ENCODE data around the gene SUMF1.

The SUMF1 gene

DNA sequence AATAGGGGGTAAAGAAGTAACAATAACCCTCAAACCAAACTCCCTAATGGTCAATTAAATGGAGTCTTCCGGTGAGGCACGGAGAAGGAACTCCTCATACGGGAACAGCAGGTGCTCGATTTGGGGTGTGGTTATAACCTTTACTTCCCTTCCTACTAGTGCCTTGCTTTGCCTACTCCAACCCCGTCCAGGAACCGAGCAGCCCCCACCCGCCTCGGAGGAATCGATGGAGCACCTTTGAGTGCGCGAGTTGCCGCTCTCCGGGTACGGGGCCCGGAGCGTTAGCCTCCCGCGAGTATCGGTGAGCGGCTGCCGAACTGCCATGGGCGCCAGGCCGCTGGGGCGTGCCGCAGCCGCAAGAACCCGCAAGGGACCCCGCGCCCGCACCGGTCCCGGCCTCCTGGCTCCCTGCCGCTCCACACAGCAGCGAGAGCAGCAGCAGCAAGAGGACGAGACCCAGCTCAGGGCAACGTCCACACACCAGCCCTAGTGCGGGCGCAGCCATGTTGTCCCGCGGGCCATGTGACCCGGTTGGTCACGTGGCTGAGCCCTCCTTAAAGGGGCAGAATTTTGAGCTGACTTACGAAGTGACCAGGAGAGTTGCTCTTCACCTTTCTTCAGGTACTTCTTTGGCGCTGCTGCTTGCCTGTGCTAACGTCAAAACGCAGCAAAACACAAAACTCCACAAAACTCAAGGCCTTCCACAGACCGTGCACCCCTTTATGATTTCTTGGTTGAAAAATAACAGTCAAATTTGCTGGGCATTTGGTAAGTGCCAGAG, at the start of gene SUMF1:
SUMF1 (minus strand) TSS at position 529 of the 781 bp plus-strand sequence; CDS start at position 505, 24 bp downstream.
- peak; percentile 5 for DNase-seq

DNA sequence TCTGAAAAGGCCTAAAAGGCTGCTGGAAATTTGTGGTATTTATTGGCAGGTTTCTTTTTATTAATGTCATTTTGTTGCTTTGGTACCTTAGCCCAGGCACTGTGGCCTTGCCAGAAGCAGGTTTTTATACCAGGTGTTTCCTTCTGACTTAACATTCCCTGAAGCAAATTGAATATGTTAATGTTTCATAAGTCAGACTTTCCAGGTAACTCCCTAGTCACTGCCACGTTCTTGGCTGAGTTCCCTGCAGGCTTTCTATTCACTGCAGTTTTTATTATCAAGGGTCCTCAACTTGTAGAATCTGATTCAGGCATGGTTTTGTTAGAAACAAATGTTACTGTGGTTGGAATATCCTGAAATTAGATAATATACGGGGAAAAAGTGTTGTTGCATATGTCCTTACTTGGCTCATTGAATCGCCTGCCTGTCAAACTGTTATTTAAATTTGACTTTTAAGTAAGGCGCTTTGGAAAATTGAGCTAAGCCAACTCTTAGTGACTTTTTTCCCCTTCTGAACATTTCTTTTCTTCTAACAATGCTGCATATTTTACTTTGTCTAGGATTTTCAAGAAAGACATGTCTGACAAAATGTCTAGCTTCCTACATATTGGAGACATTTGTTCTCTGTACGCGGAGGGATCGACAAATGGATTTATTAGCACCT, 49.0 kb upstream of the SUMF1 start:
- DNase-seq, result no peak

DNA sequence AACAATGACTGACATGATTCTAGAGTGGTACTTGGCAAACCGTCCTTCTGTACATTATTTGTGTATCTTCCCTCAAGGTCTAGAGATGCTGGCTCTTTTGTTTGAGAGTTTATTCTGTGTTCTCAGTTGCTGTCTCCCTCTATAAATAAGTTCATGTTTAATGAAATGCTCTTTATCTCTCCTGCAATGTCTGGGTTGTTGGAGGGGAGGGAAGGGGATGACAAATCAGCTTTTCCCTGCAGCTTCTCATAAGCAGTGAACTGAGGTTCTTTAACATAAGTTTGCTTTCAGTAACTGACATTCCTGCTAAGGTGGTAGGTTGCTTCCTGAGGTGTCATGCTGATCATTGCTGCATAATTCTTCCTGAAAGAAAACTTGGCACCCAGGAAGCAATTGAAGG, 47.8 kb upstream of the SUMF1 start:
- no peak for DNase-seq

DNA sequence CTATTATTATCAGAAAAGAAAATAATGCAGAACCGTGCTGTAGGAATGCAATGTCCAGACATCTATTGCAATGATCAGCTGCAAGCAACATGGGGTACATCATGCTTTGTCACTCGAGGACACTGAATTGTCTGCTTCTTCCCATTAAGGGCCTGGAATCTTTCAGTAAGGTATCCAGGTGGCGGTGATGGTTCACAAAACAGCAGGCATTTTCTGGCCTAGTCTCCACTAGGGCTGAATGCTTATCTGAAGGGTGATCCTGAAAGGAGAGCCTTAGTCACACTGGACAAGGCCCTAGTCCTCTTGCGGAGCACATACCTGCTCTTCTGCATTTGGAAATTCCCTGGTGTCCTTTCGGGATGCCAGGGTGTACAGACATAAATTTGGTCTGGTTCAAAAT, 47.3 kb upstream of the SUMF1 start:
- DNase-seq, result no peak

DNA sequence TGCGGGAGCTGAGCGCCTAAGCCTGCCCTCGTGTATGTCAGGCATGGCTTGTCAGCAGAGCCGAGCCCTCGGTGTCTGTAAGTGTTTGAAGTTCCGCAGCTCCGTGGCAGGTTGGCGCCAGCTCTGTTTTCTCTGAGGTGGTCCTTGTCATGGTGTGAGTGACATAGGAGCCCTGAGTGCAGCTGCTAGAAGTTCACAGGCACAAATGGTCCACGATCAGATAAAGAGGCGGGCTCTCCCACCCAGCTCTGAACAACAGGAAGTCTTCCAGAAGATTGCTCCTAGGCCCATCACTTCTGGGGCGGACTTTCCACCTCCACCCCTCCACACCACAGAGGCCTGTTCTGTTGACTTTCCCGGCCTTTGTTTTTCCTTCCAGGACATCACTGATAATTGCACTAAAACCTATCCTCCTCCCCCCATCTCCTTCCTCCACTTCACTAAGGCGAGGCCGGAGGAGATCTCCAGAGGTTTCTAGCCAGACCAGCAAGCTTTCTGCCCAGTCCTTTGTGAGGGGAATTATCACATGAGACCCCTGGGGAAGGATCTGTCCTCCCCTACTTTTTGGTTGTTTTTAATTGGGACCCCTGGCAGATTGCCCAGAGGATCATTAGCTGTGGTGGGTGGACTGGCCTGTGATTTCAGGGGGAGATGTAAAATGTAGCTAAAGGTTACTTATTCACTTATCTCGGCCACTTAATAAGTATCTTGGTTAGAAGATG, 46.0 kb upstream of the SUMF1 start:
- no peak for DNase-seq

DNA sequence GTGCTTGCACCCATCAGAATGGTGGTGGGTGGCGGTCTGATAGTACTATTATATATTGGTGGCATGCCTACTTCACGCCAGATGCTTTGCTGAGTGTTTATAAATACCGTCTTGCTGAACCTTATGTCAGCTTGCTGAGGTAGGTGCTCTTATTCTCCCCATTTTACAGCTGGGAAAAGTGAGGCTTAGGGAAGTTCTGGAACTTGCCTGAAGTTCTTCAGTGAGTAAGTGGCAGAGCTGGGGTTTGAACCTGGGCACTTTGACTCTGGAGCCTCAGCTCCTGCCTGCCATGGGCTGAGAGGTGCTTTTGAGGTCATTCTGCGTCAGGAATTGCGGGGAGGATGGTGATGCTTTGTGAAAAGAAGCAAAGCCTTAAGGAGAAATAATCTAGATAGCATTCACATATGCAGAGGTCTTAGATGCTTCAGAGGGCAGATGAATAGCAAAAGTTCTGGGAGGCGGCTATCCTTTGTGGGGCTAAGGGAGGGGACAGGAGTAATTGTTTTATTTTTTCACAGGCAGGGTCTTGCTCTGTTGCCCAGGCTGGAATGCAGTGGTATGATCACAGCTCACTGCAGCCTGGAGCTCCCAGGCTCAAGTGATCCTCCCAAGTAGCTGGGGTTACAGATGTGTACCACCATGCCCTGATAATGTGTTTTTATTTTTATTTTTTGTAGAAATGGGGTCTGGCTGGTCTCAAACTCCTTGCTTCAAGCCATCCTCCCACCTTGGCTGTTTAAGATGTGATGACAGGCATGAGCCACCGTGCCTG, 44.6 kb upstream of the SUMF1 start:
- DNase-seq, result no peak

DNA sequence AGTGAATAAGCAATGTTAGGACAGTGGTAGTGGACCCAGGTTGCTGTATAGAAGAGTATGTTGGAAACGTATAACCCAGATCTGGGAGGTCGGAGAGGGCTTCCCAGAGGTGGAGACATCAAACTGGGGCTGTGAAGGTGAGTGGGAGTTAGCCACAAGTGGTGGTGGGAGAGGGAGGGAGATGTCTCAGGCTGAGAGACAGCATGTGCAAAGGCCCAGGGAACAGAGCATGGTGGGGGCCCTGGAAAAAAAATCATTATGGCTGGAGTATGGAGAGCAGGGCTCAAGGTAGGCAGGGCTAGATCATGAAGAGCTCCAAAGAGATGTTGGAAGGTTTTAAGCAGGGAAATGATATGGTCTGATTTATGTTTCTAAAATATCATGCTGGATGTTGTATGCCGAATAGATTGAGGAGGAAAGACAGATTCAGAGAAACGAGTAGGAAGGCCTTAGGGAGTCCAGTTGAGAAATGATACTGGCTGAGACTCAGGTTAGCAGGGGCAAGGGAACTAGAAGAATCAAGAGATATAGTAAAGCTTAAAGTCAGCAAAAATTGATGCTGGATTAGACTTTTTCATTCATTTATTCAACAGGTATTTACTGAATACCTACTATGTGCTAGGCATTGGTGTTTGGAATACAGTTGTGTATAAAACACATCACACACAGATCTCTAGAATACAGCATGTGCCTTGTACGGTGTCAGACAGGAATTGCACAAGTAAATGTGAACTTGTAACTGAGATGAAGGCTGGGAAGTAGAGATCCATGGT, 43.1 kb upstream of the SUMF1 start:
- no peak for DNase-seq

DNA sequence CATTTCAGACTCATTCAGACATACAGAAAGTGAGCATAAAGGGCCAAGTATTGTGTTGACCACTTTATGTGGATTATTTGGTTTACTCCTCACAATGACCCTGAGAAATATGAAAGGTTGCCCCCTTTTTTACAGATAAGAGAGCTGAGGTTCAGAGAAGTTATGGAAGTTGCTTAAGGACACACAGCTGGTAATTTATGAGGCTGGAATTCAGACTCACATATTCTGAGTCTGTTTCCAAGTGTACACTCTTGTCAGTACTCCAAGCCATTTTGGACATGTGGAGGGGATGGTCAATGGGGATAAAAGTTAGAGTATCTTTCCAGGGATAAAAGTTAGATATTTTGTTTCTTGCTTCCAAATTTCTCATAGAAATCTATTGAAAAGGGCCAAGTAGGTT, 42.0 kb upstream of the SUMF1 start:
- no peak for DNase-seq

DNA sequence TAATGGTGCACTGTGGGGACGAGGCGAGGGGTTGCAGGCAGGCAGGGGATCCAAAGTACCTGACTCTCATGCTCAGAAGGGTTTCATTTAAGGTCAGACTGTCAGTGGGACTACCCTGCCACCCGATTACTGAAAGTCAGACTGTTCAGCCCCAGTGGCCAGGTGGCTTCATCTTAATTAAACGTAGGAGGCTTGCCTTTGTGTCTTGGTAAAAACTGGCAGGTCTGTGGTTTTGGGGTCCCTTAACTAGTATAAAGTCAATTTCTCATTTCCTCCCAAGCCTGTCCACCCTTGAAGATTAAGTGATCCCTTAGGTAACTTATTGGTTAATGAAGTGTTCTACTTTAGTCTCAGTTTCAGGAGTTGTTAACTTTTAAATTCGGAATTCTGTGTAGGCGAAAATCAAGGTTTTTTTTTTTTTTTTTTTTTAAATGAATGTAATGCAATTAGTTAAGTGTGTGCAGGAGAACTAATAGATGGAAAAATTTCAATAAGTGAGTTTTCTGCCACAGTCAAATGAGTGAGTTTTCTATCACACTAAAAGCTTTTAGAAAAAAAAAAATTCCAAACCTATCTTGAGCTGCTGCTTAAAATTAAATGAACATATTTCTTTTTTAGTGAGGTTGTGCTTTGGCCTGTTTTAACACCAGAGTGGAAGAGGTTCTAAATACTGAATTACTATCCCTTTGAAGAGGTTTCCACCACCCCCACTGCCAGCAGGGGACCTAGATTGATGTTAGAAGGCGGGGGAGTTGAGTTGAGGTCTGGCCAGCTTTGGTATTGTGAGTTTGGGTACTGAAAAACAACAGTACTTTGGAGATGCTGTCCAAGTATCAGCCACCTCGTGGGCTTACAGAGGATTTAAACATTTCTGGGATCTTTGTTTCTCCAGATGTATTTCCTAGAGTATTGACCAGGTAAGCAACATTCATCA, 41.2 kb upstream of the SUMF1 start:
- DNase-seq, result no peak

DNA sequence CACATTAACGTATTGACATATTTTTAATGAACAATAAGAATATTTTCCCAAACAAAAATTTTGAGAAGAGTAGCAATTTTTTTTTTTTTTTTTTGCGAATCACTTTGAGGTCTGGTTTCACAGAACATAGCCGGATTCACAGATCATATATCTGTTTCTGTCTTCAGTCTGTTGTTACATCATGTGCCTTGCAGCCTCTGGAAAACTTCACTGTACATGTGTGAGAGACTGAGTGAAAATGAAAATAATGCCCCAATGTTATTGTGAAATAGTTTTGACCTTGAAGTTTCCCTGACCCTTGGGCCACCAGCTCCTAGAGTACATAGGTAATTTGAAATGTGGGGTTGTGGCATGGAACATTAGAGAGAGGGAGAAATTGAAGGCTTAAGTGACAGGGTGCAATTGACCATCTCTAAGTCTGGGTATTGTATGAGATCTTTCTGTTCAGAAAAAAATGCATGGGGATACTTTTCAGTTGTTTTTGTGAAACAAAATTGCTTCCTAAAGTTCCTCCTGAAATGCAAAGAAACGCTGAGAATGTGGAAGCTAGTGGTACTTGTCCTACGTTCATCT, 40.0 kb upstream of the SUMF1 start:
- DNase-seq, result no peak

DNA sequence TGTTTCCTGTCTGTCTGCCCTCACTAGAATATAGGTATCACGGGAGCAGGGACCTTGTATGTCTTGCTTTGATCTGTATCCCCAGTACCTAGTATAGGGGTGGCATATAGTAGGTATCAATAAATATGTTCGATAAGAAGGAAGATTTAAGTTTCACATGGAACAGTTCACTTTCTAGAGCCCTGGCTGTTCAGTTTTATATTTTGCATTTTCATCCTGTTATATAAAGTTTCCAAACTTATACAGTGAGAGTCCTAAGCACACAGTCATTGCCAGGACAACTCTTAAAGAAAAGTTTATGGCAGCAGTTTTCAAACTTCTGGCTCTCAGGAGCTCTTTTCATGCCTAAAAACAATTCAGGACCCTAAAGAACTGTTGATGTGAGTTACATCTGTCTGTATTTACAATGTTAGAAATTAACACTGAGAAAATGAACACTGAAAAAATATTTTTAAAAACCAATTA, 39.5 kb upstream of the SUMF1 start:
- DNase-seq, result no peak

DNA sequence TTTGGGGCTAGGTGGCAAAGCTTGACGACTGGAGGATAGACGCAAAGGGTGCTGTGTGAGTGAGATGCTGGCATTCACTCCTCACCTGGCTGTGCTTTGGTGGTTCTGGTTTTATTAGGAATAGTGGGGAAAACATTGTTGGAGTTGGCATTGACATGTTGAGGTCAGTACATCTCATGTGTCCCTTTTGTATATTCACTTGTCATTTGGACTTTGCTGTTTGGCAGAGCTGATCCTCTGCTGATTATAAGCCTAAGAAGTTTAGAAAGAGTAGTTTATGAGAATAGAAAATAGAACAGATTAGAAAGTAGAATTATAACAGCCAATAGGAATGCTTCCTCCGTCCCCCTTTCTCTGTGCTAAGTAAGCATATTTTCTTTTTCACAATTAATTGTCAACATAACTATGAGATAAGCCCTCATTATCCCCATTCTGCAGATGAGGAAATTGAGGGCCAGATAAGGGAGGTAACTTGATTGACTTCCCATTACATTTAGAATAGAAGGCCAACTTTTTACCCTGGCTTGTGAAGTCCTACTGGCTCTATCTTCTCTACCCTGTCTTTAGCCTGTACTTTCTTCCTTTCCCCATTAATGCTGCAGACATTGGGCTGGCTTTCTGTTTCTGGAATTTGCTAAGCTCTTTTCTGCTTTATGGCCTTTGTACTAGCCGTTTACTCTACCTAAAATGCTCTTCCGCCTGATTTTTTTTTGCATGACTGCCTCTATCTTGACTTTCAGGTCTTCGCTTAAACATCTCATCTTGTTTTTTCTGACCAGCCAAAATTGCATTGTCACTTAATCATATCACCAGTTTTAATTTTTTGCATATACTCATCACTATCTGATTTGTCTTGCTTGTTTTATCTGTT, 38.9 kb upstream of the SUMF1 start:
- no peak for DNase-seq

DNA sequence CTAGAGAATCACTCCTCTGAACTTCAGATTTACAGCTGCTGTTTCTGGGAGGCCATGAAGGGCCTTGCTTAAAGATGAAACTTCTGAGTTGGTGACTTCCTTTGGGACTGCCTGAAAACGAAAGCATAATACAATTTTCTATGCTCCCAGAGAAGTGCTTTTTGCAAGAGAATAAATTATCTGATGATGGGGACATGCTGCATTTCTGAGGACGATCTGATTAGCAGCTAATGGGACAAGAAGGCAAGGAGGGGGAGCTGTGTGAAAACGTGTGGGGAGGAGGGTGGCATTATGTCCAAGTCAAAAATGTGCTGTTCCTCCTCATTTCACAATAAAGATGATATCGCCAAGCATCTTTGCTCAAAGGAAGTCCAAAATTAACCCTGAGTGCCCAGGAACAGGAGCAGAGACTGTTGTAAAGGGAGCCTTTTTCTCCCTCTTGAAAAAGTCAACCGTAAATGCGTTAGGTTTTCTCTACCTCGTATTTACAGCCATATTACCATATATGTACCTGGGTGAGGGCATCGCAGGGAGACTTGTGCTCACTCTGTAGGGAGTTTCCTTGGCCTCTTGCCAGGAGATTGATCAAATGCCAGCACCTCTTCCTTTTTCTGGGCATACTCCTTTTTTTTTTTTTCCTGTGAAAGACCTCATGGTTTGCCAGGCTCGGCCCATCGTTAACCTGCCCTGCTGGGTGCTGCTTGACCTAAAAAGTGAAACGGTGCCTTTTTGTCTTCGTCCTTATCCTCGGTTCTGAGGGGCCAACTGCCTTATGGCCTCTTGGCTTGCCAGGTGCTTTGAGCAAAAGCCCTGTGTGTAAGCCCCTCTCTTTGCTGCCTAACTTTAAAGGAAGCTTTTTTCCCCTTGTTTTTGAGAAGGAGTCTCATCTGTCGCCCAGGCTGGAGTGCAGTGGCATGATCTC, 37.5 kb upstream of the SUMF1 start:
- DNase-seq, result no peak

DNA sequence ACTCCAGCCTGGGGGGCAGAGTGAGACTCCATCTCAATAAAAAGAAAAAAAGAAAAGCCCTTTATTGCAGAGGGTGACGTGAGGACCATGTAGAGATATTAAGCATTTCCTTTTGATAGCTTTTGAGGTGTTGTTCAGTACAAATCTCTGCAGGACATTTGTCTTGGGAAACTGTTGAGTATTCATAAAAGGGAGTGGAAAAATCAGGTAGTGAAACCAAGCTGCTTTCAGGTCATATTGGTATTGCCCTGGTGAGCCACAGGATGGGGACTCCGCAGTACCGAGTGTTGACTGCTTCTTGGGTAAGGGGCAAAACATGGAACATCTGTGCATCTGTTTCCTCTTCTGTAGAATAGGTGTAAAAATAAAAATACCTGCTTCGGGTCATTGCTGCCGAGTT, 36.0 kb upstream of the SUMF1 start:
- no peak for DNase-seq

DNA sequence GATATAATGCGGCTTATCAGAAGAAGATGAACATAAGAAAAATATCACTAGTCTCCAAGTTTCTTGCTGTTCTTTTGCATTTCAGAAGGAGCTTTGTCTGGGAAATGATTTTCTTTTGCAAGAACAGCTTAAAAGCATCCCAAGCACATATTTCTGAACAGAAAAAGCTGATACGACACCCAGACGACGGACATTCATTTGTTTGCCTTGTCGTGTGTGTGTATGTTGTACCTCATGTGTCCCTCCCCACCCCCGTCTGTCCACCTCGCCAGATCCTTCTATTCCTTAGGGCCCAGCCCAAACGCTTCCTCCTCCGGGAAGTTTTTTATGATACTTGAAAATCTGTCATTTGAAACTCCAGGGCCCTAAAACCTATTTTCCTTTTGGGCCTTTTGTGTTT, 34.9 kb upstream of the SUMF1 start:
- no peak for DNase-seq

DNA sequence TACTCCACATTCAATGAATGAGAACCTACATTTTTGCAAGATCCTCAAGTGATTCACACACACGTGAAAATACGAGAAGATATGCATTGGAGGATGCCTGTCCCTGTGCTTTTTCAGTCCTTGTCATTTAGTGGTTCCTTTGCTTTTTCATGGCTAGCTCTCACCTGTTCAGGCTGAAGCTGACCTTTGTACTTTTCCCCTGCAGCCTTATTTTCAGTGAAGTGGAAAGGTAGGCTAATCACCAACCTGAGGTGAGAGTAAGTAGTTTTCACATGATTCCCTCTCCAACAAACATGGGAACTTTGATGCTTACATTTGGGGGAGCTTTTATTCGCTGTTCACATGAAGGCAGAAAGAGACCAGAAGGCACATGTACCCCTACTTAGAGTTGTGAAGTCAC, 34.4 kb upstream of the SUMF1 start:
- no peak for DNase-seq

DNA sequence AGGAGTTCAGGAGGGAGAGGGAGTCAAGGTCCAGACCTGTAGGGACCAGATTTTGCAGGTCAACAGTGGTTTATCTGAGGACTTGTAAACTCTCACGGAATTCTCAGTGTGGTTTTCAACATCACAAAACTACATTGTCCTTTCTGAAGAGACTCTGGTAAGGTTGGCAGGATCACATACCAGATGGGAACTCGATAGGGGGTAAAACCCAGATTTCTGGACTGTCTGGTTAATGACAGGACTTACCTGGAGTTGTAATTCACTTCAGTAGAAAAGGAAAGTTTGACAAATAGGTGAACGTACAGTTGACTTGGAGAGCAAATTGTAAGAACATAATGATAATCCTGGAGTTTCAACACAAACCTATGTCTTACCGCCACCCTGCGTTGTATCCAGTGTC, 31.4 kb upstream of the SUMF1 start:
- DNase-seq, result no peak

DNA sequence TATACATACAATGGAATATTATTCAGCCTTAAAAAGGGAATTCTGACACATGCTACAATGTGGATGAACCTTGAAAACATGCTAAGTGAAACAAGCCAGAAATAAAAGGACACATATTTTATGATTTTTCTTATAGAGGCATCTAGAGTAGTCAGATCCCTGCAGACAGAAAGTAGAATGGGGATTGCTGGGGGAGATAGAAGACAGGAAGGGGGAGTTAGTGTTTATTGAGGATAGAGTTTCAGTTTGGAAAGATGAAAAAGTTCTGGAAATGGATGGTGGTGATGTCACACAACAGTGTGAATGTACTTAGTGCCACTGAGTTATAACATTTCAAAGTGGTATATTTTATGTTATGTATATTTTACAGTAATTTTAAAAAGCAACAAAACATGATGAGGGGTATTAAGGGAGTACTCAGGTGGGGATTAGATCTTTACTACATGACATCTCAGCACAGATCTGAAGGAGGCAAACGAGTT, 30.8 kb upstream of the SUMF1 start:
- DNase-seq, result no peak
